ENCODE results near the gene GAPDHS.

The GAPDHS gene

DNA sequence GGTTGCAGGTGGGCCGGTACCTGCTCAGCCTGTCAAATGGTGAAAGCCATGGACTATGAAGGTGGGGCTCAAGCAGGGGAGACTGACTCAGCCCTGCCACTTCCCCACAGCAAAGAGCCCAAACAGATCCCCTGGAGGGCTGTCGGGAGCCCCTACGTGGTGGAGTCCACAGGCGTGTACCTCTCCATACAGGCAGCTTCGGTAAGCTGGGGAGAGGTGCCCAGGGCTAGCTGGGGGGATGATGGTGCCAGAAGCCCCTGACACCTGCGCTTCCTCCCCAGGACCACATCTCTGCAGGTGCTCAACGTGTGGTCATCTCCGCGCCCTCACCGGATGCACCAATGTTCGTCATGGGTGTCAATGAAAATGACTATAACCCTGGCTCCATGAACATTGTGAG lies 9.0 kb downstream of the GAPDHS start:
- no peak for DNase-seq
- Histone ChIP-seq H3K4me3 (ENCODE audit: low read depth, low read length) (no peak overlapping the region), H3K27ac (no peak overlapping the region), H3K27me3 (replicated peaks) (no peaks in the 10 kb centered on the region), H3K36me3 (replicated peaks) (no peaks in the 10 kb centered on the region)
- TF ChIP-seq, protein P1, sequence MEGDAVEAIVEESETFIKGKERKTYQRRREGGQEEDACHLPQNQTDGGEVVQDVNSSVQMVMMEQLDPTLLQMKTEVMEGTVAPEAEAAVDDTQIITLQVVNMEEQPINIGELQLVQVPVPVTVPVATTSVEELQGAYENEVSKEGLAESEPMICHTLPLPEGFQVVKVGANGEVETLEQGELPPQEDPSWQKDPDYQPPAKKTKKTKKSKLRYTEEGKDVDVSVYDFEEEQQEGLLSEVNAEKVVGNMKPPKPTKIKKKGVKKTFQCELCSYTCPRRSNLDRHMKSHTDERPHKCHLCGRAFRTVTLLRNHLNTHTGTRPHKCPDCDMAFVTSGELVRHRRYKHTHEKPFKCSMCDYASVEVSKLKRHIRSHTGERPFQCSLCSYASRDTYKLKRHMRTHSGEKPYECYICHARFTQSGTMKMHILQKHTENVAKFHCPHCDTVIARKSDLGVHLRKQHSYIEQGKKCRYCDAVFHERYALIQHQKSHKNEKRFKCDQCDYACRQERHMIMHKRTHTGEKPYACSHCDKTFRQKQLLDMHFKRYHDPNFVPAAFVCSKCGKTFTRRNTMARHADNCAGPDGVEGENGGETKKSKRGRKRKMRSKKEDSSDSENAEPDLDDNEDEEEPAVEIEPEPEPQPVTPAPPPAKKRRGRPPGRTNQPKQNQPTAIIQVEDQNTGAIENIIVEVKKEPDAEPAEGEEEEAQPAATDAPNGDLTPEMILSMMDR (IDR thresholded peaks at IDR 0.05; ENCODE audit: low read depth, low read length, missing control alignments), result no peak
- in situ Hi-C loops (cut with HindIII; ENCODE audit: low pct_ligation_motif_present, low sequenced_read_pairs), result no loop called here

- Histone ChIP-seq H3K27ac (no peak overlapping the region), H3K4me3 (ENCODE audit: low read depth, low read length) (no peak overlapping the region), H3K27me3 (replicated peaks) (no peaks in the 10 kb centered on the region), H3K36me3 (replicated peaks) (peaks cover 2% of the 10 kb centered on the region)
- TF ChIP-seq, protein P1 (IDR thresholded peaks at IDR 0.05; ENCODE audit: low read depth, low read length, missing control alignments), result no peak
- in situ Hi-C loops (cut with HindIII; ENCODE audit: low pct_ligation_motif_present, low sequenced_read_pairs), result no loop called here
- no peak for DNase-seq
Measured at GRCh38 chr19:35543280-35544109, 10.2 kb downstream of the GAPDHS start.

DNA sequence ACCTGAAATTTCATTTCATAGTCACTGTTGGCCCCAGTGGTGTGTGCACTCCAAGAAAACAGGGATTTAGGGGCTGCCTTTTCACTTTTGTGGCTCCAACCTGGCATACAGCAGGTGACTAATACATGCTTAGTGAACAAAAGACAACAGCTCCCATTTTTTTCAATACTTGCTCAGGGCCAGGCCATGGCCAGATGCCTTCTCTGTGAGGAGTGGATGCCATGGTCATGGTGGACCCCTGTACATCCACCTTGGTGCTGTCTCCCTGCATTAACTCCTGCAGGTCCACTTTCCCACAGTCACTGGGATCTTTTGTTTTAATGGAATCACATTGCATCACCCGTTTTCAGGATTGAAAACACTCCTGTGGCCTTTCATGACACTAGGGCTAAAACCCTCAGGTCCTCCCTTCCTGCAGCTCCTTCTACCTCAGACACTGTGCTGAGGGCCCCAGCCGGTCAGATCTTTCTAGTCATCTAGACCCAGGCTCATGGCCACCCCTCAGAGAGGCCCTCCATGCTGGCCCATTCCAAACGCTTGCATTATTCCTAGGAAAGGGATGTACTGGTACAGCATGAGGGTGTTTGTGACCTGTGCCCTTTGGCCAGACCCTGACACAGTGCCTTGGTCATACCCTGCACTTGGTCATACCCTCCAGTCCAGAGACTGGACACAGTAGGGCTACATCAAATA lies 11.0 kb downstream of the GAPDHS start:
- TF ChIP-seq, protein P1 (IDR thresholded peaks at IDR 0.05; ENCODE audit: low read depth, low read length, missing control alignments), result no peak
- no peak for DNase-seq
- H3K27ac ChIP-seq, result no peak overlapping the region
- H3K27me3 ChIP-seq (replicated peaks), result no peaks in the 10 kb centered on the region
- in situ Hi-C loops (cut with HindIII; ENCODE audit: low pct_ligation_motif_present, low sequenced_read_pairs), result no loop called here
- peaks cover 2% of the 10 kb centered on the region for H3K36me3 ChIP-seq (replicated peaks)
- peak overlapping the region; percentile 93 for H3K4me3 ChIP-seq (ENCODE audit: low read depth, low read length)

- DNase-seq, result peak; percentile 79
- peak within 1 kb of the TSS; percentile 92 for H3K27ac ChIP-seq
- peaks cover 2% of the 10 kb centered on the region for H3K36me3 ChIP-seq (replicated peaks)
- no peaks in the 10 kb centered on the region for H3K27me3 ChIP-seq (replicated peaks)
- TF ChIP-seq, protein P1 (IDR thresholded peaks at IDR 0.05; ENCODE audit: low read depth, low read length, missing control alignments), result no peak
- in situ Hi-C loops (cut with HindIII; ENCODE audit: low pct_ligation_motif_present, low sequenced_read_pairs), result no loop called here
- peak within 1 kb of the TSS; percentile 93 for H3K4me3 ChIP-seq (ENCODE audit: low read depth, low read length)
Measured at GRCh38 chr19:35545001-35545854, 12.0 kb downstream of the GAPDHS start, which contains the start of gene TMEM147. Gene TMEM147 (plus strand): TSS chr19:35545626. CDS start chr19:35545740, 114 bp downstream.

DNA sequence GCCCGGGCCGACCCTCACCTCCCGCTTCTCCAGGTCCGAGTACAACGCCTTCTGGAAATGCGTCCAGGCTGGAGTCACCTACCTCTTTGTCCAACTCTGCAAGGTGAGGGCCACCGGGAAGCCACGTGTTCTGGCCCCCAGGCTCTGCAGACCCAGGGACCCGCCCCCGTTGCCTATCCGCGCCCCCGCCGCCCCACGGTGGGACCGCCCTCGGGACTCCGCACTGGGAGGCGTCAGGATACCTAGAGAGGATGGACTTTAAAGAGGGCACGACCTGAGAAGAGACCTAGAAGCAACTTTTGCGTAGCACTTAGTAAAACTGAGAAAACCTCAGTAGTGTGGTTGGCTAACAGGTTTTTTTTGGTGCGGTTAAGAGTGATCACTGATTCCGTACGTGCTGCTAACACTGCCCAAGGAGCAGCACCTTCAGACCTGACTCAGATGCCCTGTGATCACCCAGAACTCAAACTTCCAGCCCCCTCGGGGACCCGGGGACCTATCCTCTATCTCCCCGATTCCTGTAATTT lies 12.7 kb downstream of the GAPDHS start:
- DNase-seq, result no peak
- in situ Hi-C loops (cut with HindIII; ENCODE audit: low pct_ligation_motif_present, low sequenced_read_pairs), result no loop called here
- TF ChIP-seq, protein P1 (IDR thresholded peaks at IDR 0.05; ENCODE audit: low read depth, low read length, missing control alignments), result no peak

More for the DNA sequence above, 12.7 kb downstream of the GAPDHS start:
- no peaks in the 10 kb centered on the region for H3K27me3 ChIP-seq (replicated peaks)
- peaks cover 2% of the 10 kb centered on the region for H3K36me3 ChIP-seq (replicated peaks)
- H3K4me3 ChIP-seq (ENCODE audit: low read depth, low read length), result peak overlapping the region; percentile 93
- H3K27ac ChIP-seq, result peak overlapping the region; percentile 92

Data from brain microvascular endothelial cell (primary cell).